Keratinocyte (primary cell): ENCODE results near the gene FMOD. TPM values are rescaled to one million over a fixed set of nuclear protein-coding genes. Genes with fewer than 3 reads are reported as not detected.

Experiments
- DNase-seq: peaks from one replicate; pipeline ENCODE4 v3.0.0-alpha.2; 2011; ENCODE audit warnings: low read depth, missing footprints, low spot score
- FAIRE-seq: peaks from 2 replicates; lab custom pipeline; 2011; peaks lifted over from hg19 to GRCh38; lab: Jason Lieb, UNC
- H2AFZ ChIP-seq: 2 replicates; pipeline ENCODE4 v1.6.0; 2012; ENCODE audit warnings: low read length, control low read depth, inconsistent platforms; ENCODE audit not compliant: control insufficient read depth
- H3K27ac ChIP-seq: 2 replicates; pipeline ENCODE4 v1.5.1; 2011; ENCODE audit warnings: low read length; ENCODE audit not compliant: control insufficient read depth, insufficient read depth
- H3K27me3 ChIP-seq: 3 replicates; pipeline ENCODE4 v1.6.0; 2011; ENCODE audit warnings: low read length; ENCODE audit not compliant: control insufficient read depth, insufficient read depth; ENCODE audit errors: extremely low read depth
- H3K36me3 ChIP-seq, 2 experiments: 2 replicates in 1 of 2; 3 replicates in 1 of 2; pipeline ENCODE4 v1.5.1; 2011; ENCODE audit warnings: low read length in 2 of 2, mild to moderate bottlenecking in 1 of 2; ENCODE audit not compliant: control insufficient read depth in 2 of 2, insufficient read depth in 2 of 2; ENCODE audit errors: extremely low read depth in 1 of 2
- H3K4me1 ChIP-seq: 3 replicates; pipeline ENCODE4 v1.5.1; 2011; ENCODE audit warnings: low read length; ENCODE audit not compliant: control insufficient read depth, insufficient read depth; ENCODE audit errors: extremely low read depth
- H3K4me2 ChIP-seq: 3 replicates; pipeline ENCODE4 v1.6.0; 2011; ENCODE audit warnings: low read depth, low read length; ENCODE audit not compliant: control insufficient read depth, insufficient read depth; ENCODE audit errors: extremely low read depth
- H3K4me3 ChIP-seq, 3 experiments: fragments of 200-600 bp in 1 of 3; sonication (generic) in 1 of 3; 2 replicates in 2 of 3; 3 replicates in 1 of 3; pipeline ENCODE4 v1.5.1; 2011 to 2016; ENCODE audit warnings: low read length in 3 of 3, mild to moderate bottlenecking in 3 of 3, control low read depth in 2 of 3, inconsistent platforms in 1 of 3, low read depth in 1 of 3, mixed read lengths in 1 of 3, mixed run types in 1 of 3, moderate library complexity in 1 of 3; ENCODE audit not compliant: control insufficient read depth in 2 of 3, insufficient read depth in 2 of 3; ENCODE audit errors: extremely low read depth in 1 of 3
- H3K79me2 ChIP-seq: 2 replicates; pipeline ENCODE4 v1.6.0; 2012; ENCODE audit warnings: low read length; ENCODE audit not compliant: control insufficient read depth, insufficient read depth
- H3K9ac ChIP-seq: 3 replicates; pipeline ENCODE4 v1.6.0; 2011; ENCODE audit warnings: low read length; ENCODE audit not compliant: control insufficient read depth, insufficient read depth; ENCODE audit errors: extremely low read depth
- H3K9me1 ChIP-seq: 3 replicates; pipeline ENCODE4 v1.6.0; 2011; ENCODE audit warnings: low read length; ENCODE audit not compliant: control insufficient read depth, insufficient read depth; ENCODE audit errors: extremely low read depth
- H3K9me3 ChIP-seq: 2 replicates; pipeline ENCODE4 v1.5.1; 2012; ENCODE audit warnings: low read depth, low read length; ENCODE audit not compliant: control insufficient read depth
- H4K20me1 ChIP-seq: 3 replicates; pipeline ENCODE4 v1.6.0; 2011; ENCODE audit warnings: low read length; ENCODE audit not compliant: control insufficient read depth, insufficient read depth; ENCODE audit errors: extremely low read depth
- CTCF ChIP-seq, 3 experiments: IDR thresholded peaks in 1 of 3; conservative IDR thresholded peaks in 1 of 3; optimal IDR thresholded peaks in 1 of 3; 2 replicates in 2 of 3; 3 replicates in 1 of 3; pipeline versions ENCODE3 to v1.5.1; 2011; ENCODE audit warnings: low read length in 3 of 3, mild to moderate bottlenecking in 3 of 3, moderate library complexity in 2 of 3, control low read depth in 1 of 3, inconsistent platforms in 1 of 3; ENCODE audit not compliant: insufficient read depth in 2 of 3; ENCODE audit errors: extremely low read depth in 1 of 3
- EZH2 ChIP-seq: IDR thresholded peaks from one replicate; pipeline ENCODE4 v1.6.1; 2012; ENCODE audit warnings: inconsistent platforms, mild to moderate bottlenecking, low read length, moderate library complexity
- dilution Hi-C: fragments of 300-500 bp; cut with MboI; formaldehyde crosslinking; loops from one replicate; pipeline ENCODE4 v1.7.0; 2020; ENCODE audit warnings: low sequenced_read_pairs; ENCODE audit not compliant: extremely low pct_ligation_motif_present
- polyA plus RNA-seq, 5 experiments: library from polyadenylated mRNA; depleted of rRNA in 3 of 5; stranded (reverse) in 3 of 5; stranded (forward) in 1 of 5; unstranded in 1 of 5; fragments of >200 nt; gene quantifications; 1 replicate in 1 of 5; 2 replicates in 3 of 5; 3 replicates in 1 of 5; pipeline versions ENCODE4 v1.2.1 to v1.2.3, GENCODE V29; 2011 to 2012; ENCODE audit warnings: missing spikeins in 2 of 5, low read depth in 1 of 5, low replicate concordance in 1 of 5

The FMOD gene
- polyA plus RNA-seq, 1 donor (not counting 4 experiments of a cell fraction or from before 2014, with no cell fraction given), result 0.47 TPM

- Histone ChIP-seq H3K27me3 (no peaks in the 10 kb centered on the region), H3K4me1 (peaks cover 14% of the 10 kb centered on the region), H3K9me3 (no peaks in the 10 kb centered on the region), H3K9me1 (no peaks in the 10 kb centered on the region), H3K9ac (no peak overlapping the region), H3K36me3 (no peaks in the 10 kb centered on the region), H3K79me2 (no peaks in the 10 kb centered on the region), H3K27ac (no peak overlapping the region), H2AFZ (peak overlapping the region; percentile 27), H3K4me3 (no peak overlapping the region), H3K4me2 (no peak overlapping the region), H4K20me1 (no peaks in the 10 kb centered on the region)
- dilution Hi-C loops, result no loop called here
- no peak for TF ChIP-seq EZH2
- FAIRE-seq (no peak), DNase-seq (no peak)
Measured at GRCh38 chr1:203335503-203335902, 15.4 kb downstream of the FMOD start.

GRCh38 chr1:203331224-203331623 lies 19.7 kb downstream of the FMOD start:
- Histone ChIP-seq H3K4me2 (no peak overlapping the region), H3K79me2 (no peaks in the 10 kb centered on the region), H3K4me3 (no peak overlapping the region), H3K9me1 (no peaks in the 10 kb centered on the region), H4K20me1 (no peaks in the 10 kb centered on the region), H3K4me1 (peaks cover 18% of the 10 kb centered on the region), H3K27ac (no peak overlapping the region), H2AFZ (no peak overlapping the region), H3K9ac (no peak overlapping the region), H3K27me3 (no peaks in the 10 kb centered on the region), H3K9me3 (no peaks in the 10 kb centered on the region), H3K36me3 (no peaks in the 10 kb centered on the region)
- dilution Hi-C loops, result no loop called here
- DNase-seq, result no peak
- FAIRE-seq, result no peak
- TF ChIP-seq CTCF (optimal IDR thresholded peaks at IDR 0.05 in 1 of 3, IDR thresholded peaks at IDR 0.05 in 1 of 3, conservative IDR thresholded peaks at IDR 0.05 in 1 of 3; ENCODE audit: extremely low read depth in 1 of 3, insufficient read depth in 2 of 3, low read length in 3 of 3) (no peak), EZH2 (no peak)

GRCh38 chr1:203328714-203329122 lies 22.2 kb downstream of the FMOD start:
- H3K9me3 ChIP-seq, result no peaks in the 10 kb centered on the region
- H3K4me3 ChIP-seq, result no peak overlapping the region
- peaks cover 18% of the 10 kb centered on the region for H3K4me1 ChIP-seq
- no peaks in the 10 kb centered on the region for H3K79me2 ChIP-seq
- no peak overlapping the region for H3K27ac ChIP-seq
- H2AFZ ChIP-seq, result no peak overlapping the region
- no peak for DNase-seq
- H3K9me1 ChIP-seq, result no peaks in the 10 kb centered on the region
- no peaks in the 10 kb centered on the region for H4K20me1 ChIP-seq
- FAIRE-seq, result no peak
- TF ChIP-seq CTCF (optimal IDR thresholded peaks at IDR 0.05 in 1 of 3, IDR thresholded peaks at IDR 0.05 in 1 of 3, conservative IDR thresholded peaks at IDR 0.05 in 1 of 3; ENCODE audit: extremely low read depth in 1 of 3, insufficient read depth in 2 of 3, low read length in 3 of 3) (no peak), EZH2 (no peak)
- H3K4me2 ChIP-seq, result no peak overlapping the region
- peaks cover 3% of the 10 kb centered on the region for H3K27me3 ChIP-seq
- H3K9ac ChIP-seq, result no peak overlapping the region
- no peaks in the 10 kb centered on the region for H3K36me3 ChIP-seq
- dilution Hi-C loops, result no loop called here
